HCT116 (cell line): ENCODE results near the gene CYGB.

Experiments
- FOSL1 ChIP-seq: IDR thresholded peaks from 2 replicates; pipeline ENCODE4 v1.6.1; 2012; ENCODE audit warnings: low read depth
- JUND ChIP-seq: IDR thresholded peaks from 2 replicates; pipeline ENCODE4 v1.6.1; 2012
- POLR2AphosphoS5 ChIP-seq: IDR thresholded peaks from 2 replicates; pipeline ENCODE4 v1.6.1; 2011; ENCODE audit warnings: mild to moderate bottlenecking, low read depth, low read length, moderate library complexity
- TCF7L2 ChIP-seq: IDR thresholded peaks from 2 replicates; pipeline ENCODE4 v1.7.0; 2011; ENCODE audit warnings: borderline replicate concordance, inconsistent platforms; ENCODE audit not compliant: insufficient read depth, insufficient read length; ENCODE audit errors: extremely low read depth
- ZNF274 ChIP-seq: fragments of 200-500 bp; sonication (Bioruptor generic); IDR thresholded peaks from 2 replicates; pipeline ENCODE4 v1.6.1; 2014; ENCODE audit warnings: mild to moderate bottlenecking, low read depth, low read length, inconsistent platforms
- TF ChIP-seq, protein P1 (sequence below), 3 experiments: fragments of 200-600 bp in 1 of 3; sonication (generic) in 1 of 3; IDR thresholded peaks in 2 of 3; conservative IDR thresholded peaks in 1 of 3; 2 replicates each; pipeline ENCODE4 v1.5.1; 2012 to 2017; ENCODE audit warnings: low read depth in 2 of 3, low read length in 2 of 3, antibody characterized with exemption in 1 of 3, borderline replicate concordance in 1 of 3, control low read depth in 1 of 3, mild to moderate bottlenecking in 1 of 3, mixed read lengths in 1 of 3, mixed run types in 1 of 3, moderate library complexity in 1 of 3; ENCODE audit not compliant: insufficient read depth in 1 of 3
- TF ChIP-seq, protein P2 (sequence below): IDR thresholded peaks from 2 replicates; pipeline ENCODE4 v1.6.1; 2012
- TF ChIP-seq, protein P3 (sequence below): IDR thresholded peaks from 2 replicates; pipeline ENCODE4 v1.6.1; 2012; ENCODE audit warnings: low read depth

DNA sequence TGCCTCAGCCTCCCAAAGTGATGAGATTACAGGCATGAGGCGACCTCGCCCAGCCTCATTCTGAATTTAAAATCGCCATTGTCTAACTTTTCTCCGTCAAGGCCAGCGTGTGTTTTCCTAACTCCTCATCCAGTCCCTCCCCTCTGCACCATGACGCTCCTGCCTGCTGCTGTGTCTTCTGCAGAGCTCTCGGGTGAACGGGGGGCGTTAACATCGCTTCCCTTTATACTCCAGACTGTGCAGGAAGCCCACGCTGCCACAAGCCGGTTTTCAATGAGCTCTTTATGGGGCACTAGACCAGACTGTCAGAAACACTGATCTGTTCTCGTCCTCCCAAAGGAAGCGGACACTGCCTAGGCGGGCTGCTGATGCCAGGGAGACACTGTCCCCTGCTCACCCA, 56.9 kb downstream of the CYGB start:
- TF ChIP-seq, protein P1, sequence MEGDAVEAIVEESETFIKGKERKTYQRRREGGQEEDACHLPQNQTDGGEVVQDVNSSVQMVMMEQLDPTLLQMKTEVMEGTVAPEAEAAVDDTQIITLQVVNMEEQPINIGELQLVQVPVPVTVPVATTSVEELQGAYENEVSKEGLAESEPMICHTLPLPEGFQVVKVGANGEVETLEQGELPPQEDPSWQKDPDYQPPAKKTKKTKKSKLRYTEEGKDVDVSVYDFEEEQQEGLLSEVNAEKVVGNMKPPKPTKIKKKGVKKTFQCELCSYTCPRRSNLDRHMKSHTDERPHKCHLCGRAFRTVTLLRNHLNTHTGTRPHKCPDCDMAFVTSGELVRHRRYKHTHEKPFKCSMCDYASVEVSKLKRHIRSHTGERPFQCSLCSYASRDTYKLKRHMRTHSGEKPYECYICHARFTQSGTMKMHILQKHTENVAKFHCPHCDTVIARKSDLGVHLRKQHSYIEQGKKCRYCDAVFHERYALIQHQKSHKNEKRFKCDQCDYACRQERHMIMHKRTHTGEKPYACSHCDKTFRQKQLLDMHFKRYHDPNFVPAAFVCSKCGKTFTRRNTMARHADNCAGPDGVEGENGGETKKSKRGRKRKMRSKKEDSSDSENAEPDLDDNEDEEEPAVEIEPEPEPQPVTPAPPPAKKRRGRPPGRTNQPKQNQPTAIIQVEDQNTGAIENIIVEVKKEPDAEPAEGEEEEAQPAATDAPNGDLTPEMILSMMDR (IDR thresholded peaks at IDR 0.05 in 2 of 3, conservative IDR thresholded peaks at IDR 0.05 in 1 of 3; ENCODE audit: borderline replicate concordance in 1 of 3, insufficient read depth in 1 of 3, low read depth in 2 of 3, low read length in 2 of 3) = no peak
- TF ChIP-seq JUND (no peak), TCF7L2 (no peak), FOSL1 (no peak), ZNF274 (no peak), POLR2AphosphoS5 (no peak)
- TF ChIP-seq, protein P2, sequence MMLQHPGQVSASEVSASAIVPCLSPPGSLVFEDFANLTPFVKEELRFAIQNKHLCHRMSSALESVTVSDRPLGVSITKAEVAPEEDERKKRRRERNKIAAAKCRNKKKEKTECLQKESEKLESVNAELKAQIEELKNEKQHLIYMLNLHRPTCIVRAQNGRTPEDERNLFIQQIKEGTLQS = no peak
- TF ChIP-seq, protein P3, sequence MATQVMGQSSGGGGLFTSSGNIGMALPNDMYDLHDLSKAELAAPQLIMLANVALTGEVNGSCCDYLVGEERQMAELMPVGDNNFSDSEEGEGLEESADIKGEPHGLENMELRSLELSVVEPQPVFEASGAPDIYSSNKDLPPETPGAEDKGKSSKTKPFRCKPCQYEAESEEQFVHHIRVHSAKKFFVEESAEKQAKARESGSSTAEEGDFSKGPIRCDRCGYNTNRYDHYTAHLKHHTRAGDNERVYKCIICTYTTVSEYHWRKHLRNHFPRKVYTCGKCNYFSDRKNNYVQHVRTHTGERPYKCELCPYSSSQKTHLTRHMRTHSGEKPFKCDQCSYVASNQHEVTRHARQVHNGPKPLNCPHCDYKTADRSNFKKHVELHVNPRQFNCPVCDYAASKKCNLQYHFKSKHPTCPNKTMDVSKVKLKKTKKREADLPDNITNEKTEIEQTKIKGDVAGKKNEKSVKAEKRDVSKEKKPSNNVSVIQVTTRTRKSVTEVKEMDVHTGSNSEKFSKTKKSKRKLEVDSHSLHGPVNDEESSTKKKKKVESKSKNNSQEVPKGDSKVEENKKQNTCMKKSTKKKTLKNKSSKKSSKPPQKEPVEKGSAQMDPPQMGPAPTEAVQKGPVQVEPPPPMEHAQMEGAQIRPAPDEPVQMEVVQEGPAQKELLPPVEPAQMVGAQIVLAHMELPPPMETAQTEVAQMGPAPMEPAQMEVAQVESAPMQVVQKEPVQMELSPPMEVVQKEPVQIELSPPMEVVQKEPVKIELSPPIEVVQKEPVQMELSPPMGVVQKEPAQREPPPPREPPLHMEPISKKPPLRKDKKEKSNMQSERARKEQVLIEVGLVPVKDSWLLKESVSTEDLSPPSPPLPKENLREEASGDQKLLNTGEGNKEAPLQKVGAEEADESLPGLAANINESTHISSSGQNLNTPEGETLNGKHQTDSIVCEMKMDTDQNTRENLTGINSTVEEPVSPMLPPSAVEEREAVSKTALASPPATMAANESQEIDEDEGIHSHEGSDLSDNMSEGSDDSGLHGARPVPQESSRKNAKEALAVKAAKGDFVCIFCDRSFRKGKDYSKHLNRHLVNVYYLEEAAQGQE = no peak
